Measurements from ENCODE around the gene MOSPD2.

The MOSPD2 gene

GRCh38 chrX:14903891-14904290, 30.7 kb downstream of the MOSPD2 start:
- no peak overlapping the region for H3K4me3 ChIP-seq
- H3K27ac ChIP-seq: no peak overlapping the region

- H3K4me3 ChIP-seq: no peak overlapping the region
- no peak overlapping the region for H3K27ac ChIP-seq
Measured at GRCh38 chrX:14913241-14913640, 40.0 kb downstream of the MOSPD2 start.

DNA sequence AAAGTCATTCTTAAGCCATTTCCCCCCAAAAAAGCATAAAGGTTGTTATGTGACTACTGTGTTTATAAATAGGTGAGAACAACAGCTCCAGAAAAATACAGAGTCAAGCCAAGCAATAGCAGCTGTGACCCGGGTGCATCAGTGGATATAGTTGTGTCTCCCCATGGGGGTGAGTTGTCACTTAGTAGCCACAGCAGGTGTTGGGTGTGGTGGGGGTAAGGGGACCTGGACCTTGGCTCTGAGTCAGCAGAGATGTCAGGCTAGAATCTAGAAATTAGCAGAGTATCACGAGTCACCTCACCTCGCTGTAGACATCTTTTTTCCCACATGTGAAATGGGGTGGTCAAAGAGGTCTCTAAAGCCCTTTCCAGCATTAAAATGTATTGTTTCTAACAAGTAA, 42.4 kb downstream of the MOSPD2 start:
- no peak overlapping the region for H3K4me3 ChIP-seq
- no peak overlapping the region for H3K27ac ChIP-seq

DNA sequence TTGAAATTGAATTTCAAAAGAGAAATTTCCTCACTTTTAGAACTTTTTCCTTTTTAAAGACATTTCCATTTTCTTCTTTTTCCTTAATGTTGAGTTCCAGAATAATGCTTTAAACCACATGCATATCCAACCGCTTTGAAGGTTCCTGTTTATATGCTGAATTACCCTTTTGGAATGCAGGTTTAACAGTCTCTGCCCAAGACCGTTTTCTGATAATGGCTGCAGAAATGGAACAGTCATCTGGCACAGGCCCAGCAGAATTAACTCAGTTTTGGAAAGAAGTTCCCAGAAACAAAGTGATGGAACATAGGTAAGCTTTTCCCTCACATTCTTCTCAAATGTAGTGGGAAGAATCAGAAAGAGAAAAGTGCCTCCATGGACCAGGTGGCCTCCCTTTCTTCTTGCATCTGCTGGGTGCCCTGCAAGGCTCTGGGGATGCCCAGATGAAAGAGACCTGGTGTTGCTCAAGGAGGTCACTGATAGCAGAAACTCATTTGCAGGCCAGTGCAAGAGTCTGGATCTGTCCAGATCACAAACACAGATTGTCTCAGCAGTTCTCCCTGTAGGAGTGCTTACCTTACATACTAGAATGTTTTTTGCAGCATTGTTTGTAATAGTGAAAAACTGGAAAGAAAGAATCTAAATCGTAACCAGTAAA, 42.9 kb downstream of the MOSPD2 start:
- Histone ChIP-seq H3K4me3 (no peak overlapping the region), H3K27ac (no peak overlapping the region)

DNA sequence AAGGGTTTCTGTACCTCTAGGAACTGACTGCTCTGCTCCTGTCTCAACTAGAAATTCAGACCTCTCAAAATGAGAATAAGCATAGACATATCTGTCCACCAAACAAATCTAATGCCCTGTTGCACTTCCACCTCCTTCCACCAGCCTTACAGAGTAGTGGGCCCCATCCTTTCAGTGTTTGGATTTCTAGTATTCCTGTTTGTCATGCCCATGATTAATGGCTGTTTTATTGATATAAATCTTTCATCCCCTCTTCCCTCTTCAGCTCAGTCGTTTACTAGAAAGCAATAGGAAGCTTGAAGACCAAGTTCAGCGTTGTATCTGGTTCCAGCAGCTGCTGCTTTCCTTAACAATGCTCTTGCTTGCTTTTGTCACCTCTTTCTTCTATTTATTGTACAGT, 46.2 kb downstream of the MOSPD2 start:
- Histone ChIP-seq H3K27ac (no peak overlapping the region), H3K4me3 (no peak overlapping the region)

- H3K4me3 ChIP-seq: no peak overlapping the region
- H3K27ac ChIP-seq: no peak overlapping the region
Measured at GRCh38 chrX:14920196-14920595, 47.0 kb downstream of the MOSPD2 start.

DNA sequence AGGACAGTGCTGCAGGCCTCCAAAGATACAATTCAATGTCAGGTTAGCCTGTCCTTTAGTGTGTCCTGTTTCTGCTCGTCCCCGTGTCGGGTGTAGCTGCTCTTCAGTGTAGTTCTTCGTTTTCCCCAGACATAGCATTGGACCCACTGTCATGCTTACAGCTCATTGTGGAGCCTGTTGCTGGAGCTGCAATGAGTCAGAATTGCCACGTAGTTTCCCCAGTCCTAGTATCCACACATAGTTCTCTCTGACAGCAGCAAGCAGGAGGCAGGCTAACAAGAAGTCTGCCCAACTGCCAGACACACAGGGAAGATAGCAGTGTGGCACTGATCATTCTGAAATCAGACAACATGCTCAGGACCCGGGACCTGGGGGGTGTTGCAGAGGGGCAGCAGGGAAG, 49.2 kb downstream of the MOSPD2 start:
- no peak overlapping the region for H3K27ac ChIP-seq

DNA sequence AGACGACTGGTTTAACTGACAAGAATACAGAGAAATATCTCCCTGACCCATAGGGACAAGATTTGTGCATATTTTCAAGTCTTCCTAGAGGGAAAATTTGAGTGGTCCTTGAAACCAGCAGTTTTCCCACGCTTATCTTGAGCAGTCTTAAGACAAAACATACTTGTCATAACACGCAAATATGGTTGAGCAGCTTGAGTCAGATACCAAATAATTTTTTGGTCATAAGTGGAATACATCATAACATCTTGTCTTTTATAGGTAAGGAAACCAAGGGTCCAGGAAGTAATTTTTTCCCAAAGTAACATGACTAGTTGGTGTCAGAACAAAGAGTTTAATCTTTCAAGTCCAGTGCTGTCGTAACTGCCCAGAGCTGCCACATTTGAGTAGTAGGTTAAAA, 50.5 kb downstream of the MOSPD2 start:
- Histone ChIP-seq H3K27ac (no peak overlapping the region), H3K4me3 (no peak overlapping the region)

More for the DNA sequence above, 49.2 kb downstream of the MOSPD2 start:
- no peak overlapping the region for H3K4me3 ChIP-seq

- Histone ChIP-seq H3K4me3 (no peak overlapping the region), H3K27ac (no peak overlapping the region)
Measured at GRCh38 chrX:14926471-14926870, 53.2 kb downstream of the MOSPD2 start.

GRCh38 chrX:14927401-14927800, 54.2 kb downstream of the MOSPD2 start:
- Histone ChIP-seq H3K27ac (no peak overlapping the region), H3K4me3 (no peak overlapping the region)

GRCh38 chrX:14930663-14931062, 57.4 kb downstream of the MOSPD2 start:
- no peak overlapping the region for H3K4me3 ChIP-seq
- no peak overlapping the region for H3K27ac ChIP-seq

GRCh38 chrX:14932136-14932535, 58.9 kb downstream of the MOSPD2 start:
- no peak overlapping the region for H3K4me3 ChIP-seq
- no peak overlapping the region for H3K27ac ChIP-seq

DNA sequence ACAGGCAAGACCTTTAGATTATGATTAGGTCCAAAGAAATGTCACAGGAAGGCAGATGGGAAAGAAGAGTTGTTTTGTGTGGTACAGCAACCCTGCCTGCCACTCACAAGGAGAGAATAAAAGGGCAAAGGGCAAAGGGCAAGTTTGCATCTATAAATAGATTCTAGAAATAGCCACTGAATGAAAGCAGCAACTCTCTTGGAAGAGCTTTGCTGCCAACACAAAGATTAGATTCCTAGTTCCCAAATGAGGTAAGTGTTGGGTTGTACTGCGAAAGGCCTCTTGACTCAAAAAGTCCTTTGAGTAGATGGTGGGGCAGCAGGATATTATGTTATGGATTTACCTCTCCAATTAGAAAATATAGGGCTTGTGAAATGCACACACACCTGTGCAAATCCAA, 61.2 kb downstream of the MOSPD2 start:
- H3K4me3 ChIP-seq: no peak overlapping the region
- H3K27ac ChIP-seq: no peak overlapping the region

GRCh38 chrX:14936561-14936960, 63.3 kb downstream of the MOSPD2 start:
- Histone ChIP-seq H3K27ac (peak overlapping the region in 5 of 21 experiments; percentile 5 to 39 (median 14)), H3K4me3 (no peak overlapping the region)

DNA sequence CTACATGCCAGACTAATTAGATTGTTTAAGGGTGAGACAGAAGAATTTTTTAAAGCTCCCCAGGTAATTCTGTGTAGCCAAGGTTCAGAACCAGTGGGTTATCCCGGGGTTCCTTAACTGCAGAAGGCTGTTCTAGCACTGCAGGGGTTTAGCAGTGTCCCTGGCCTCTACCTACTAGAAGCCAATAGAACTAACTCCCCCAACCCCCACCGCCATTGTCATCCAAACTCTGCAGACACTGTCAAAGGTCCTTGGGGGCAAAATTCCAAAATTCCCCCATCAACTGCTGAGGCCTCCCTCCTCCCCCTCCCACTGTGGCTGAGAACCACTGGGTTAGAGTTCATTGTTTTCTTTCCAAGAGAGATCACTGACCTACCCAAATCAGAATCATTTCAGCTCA, 66.4 kb downstream of the MOSPD2 start:
- no peak overlapping the region for H3K27ac ChIP-seq
- H3K4me3 ChIP-seq: no peak overlapping the region

- no peak overlapping the region for H3K4me3 ChIP-seq
- H3K27ac ChIP-seq: no peak overlapping the region
Measured at GRCh38 chrX:14941301-14941700, 68.1 kb downstream of the MOSPD2 start.

DNA sequence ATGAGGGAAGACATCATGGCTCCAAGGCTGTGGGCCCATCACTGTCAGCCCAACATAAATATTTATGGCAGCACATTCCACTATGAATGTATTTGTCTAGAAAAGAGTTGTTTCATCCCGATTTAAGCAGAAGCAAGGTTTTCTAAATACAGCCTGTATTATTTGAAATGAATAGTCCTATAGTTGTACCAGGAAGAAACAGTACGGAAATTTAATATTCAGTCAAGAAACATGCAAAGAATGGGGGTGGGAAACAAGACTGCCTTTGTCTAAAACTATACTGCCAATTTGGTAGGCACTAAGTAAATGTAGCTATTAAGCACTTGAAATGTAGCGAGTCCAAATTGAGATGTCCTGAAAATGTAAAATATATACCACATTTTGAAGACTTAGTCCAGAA, 69.1 kb downstream of the MOSPD2 start:
- no peak overlapping the region for H3K27ac ChIP-seq
- H3K4me3 ChIP-seq: no peak overlapping the region

GRCh38 chrX:14943962-14944361, 70.7 kb downstream of the MOSPD2 start:
- Histone ChIP-seq H3K4me3 (no peak overlapping the region), H3K27ac (no peak overlapping the region)

- H3K4me3 ChIP-seq: no peak overlapping the region
- H3K27ac ChIP-seq: no peak overlapping the region
Measured at GRCh38 chrX:14946606-14947155, 73.5 kb downstream of the MOSPD2 start.

- no peak overlapping the region for H3K4me3 ChIP-seq
- H3K27ac ChIP-seq: no peak overlapping the region
Measured at GRCh38 chrX:14948691-14949090, 75.5 kb downstream of the MOSPD2 start.

- H3K4me3 ChIP-seq: no peak overlapping the region
- no peak overlapping the region for H3K27ac ChIP-seq
Measured at GRCh38 chrX:14956813-14957582, 83.8 kb downstream of the MOSPD2 start.

All from skin epidermis (tissue), 12 donors.